Measurements from ENCODE around the gene CD86.

Gene CD86

DNA sequence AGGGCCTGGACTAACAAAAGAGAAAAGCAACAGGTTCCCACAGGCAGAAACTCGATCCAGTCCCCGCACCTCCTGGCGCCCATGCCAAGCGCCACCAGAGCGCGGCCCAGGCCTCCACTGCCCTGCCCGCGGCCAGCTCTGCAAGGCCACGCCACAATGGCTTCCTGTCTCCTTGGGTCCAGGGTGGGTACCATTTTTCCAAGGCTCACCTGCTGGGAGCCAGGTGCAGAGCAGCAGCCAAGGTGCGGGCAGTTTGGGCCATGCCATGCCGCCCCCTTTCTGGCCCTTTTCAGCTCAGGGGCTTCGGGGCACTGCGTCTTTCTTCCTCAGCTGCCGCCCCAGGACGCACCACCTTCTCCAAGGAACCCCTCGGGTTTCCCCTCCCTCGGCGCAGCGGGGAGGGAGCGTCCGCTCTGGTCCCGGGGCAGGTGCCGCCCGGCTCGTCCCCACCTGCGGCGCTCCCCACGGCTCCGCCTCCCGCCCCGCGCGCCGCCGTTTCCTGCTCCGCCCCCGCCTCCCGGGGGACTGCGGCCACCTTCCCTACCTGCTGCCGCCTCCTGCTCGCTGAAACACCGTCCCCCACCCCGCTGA, 33.3 kb upstream of the CD86 start, which contains the start of gene ILDR1:
ILDR1 (minus strand) TSS at position 437 of the 591 bp plus-strand sequence; CDS start at position 267, 170 bp downstream.
- Histone ChIP-seq H3K9me3 (ENCODE audit: control insufficient read depth, low read length) (no peaks in the 10 kb centered on the region), H3K79me2 (no peaks in the 10 kb centered on the region), H3K9ac (peak within 1 kb of the TSS; percentile 49), H3K27me3 (ENCODE audit: control insufficient read depth, insufficient read depth, low read length) (no peaks in the 10 kb centered on the region), H3K4me3 (ENCODE audit: low read depth, low read length) (peak within 1 kb of the TSS; percentile 74), H3K4me2 (ENCODE audit: low read length) (peak within 1 kb of the TSS; percentile 88), H3K36me3 (ENCODE audit: control insufficient read depth, insufficient read depth, low read length) (no peaks in the 10 kb centered on the region), H2AFZ (peak within 1 kb of the TSS; percentile 92), H3K4me1 (no peaks in the 10 kb centered on the region), H3K27ac (peak within 1 kb of the TSS; percentile 43)
- TF ChIP-seq, protein P1, sequence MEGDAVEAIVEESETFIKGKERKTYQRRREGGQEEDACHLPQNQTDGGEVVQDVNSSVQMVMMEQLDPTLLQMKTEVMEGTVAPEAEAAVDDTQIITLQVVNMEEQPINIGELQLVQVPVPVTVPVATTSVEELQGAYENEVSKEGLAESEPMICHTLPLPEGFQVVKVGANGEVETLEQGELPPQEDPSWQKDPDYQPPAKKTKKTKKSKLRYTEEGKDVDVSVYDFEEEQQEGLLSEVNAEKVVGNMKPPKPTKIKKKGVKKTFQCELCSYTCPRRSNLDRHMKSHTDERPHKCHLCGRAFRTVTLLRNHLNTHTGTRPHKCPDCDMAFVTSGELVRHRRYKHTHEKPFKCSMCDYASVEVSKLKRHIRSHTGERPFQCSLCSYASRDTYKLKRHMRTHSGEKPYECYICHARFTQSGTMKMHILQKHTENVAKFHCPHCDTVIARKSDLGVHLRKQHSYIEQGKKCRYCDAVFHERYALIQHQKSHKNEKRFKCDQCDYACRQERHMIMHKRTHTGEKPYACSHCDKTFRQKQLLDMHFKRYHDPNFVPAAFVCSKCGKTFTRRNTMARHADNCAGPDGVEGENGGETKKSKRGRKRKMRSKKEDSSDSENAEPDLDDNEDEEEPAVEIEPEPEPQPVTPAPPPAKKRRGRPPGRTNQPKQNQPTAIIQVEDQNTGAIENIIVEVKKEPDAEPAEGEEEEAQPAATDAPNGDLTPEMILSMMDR (IDR thresholded peaks at IDR 0.05): no peak

DNA sequence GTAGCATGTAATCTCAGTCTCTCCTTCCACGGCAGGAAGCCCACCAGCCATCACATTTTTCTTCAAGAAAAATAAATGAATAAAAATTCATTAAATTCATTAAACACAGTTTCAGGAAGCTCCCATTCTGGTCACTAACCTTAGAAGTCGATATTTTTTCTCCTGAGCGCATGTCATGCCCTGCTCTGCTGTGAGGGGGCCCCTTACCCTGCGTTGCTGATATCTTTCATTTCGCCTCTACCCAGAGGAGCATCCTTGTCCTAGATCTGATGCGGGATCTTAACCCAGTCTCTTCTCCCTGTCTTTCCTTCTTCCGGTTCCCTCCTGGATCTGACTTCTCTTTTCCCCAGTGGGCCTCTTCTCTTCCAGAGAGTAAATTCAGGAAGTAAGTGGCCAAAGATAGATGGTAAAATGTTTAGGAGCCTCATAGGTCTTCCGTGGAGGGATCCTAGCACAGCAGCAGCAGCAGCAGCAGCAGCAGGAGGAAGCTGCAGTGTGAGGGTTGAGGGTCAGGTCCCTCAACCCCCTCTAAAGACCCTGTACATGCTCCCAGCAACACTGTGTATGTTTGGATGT, 31.7 kb upstream of the CD86 start:
- H3K4me3 ChIP-seq (ENCODE audit: low read depth, low read length): no peak overlapping the region
- H3K27ac ChIP-seq: no peak overlapping the region
- no peaks in the 10 kb centered on the region for H3K79me2 ChIP-seq
- no peak overlapping the region for H3K9ac ChIP-seq
- no peak overlapping the region for H2AFZ ChIP-seq
- no peaks in the 10 kb centered on the region for H3K4me1 ChIP-seq
- H3K27me3 ChIP-seq (ENCODE audit: control insufficient read depth, insufficient read depth, low read length): no peaks in the 10 kb centered on the region
- H3K9me3 ChIP-seq (ENCODE audit: control insufficient read depth, low read length): no peaks in the 10 kb centered on the region
- H3K36me3 ChIP-seq (ENCODE audit: control insufficient read depth, insufficient read depth, low read length): no peaks in the 10 kb centered on the region
- TF ChIP-seq, protein P1 (IDR thresholded peaks at IDR 0.05): no peak
- H3K4me2 ChIP-seq (ENCODE audit: low read length): no peak overlapping the region

DNA sequence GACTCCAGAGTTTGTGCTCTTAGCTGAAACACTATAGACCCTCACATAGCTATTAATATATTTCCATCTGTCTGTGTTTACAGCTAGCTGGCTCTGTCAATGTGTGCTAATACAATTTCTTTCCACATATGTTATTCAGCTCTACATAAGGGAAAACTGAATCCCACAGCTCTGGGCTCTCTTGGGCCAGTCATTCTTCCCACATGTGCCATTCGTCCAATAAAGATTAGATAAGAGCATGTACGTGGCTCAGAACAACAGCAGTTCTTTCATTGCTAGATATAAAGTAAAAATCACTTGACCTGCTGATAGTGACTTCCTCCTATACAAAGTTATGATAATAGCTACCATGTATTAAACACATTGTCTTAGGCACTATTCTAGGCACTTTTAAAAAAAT, 30.4 kb upstream of the CD86 start:
- no peaks in the 10 kb centered on the region for H3K4me1 ChIP-seq
- no peaks in the 10 kb centered on the region for H3K9me3 ChIP-seq (ENCODE audit: control insufficient read depth, low read length)
- TF ChIP-seq, protein P1 (IDR thresholded peaks at IDR 0.05): no peak
- no peak overlapping the region for H3K9ac ChIP-seq
- no peak overlapping the region for H3K27ac ChIP-seq
- H3K27me3 ChIP-seq (ENCODE audit: control insufficient read depth, insufficient read depth, low read length): no peaks in the 10 kb centered on the region
- H3K36me3 ChIP-seq (ENCODE audit: control insufficient read depth, insufficient read depth, low read length): no peaks in the 10 kb centered on the region
- no peaks in the 10 kb centered on the region for H3K79me2 ChIP-seq
- no peak overlapping the region for H3K4me2 ChIP-seq (ENCODE audit: low read length)
- no peak overlapping the region for H2AFZ ChIP-seq
- no peak overlapping the region for H3K4me3 ChIP-seq (ENCODE audit: low read depth, low read length)

DNA sequence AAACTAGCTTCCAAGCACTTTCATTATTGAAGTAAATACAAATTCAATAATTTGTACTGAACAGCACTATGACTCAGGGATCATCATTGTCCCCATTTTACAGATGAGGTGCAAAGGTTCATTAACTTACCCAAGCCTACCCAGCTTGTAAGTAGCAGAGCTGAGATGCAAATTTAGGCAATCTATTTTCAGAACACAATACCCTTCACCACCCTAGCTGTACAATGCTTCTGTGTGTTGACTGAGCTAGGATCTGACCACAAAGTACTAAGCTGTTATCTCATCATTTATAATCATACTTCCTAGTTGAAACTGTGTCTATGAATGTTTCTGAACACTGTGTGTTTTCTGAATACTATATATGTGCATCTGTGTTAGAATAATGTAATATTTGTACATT, 29.9 kb upstream of the CD86 start:
- H3K36me3 ChIP-seq (ENCODE audit: control insufficient read depth, insufficient read depth, low read length): no peaks in the 10 kb centered on the region
- no peaks in the 10 kb centered on the region for H3K27me3 ChIP-seq (ENCODE audit: control insufficient read depth, insufficient read depth, low read length)
- H3K4me2 ChIP-seq (ENCODE audit: low read length): no peak overlapping the region
- no peak overlapping the region for H3K4me3 ChIP-seq (ENCODE audit: low read depth, low read length)
- no peaks in the 10 kb centered on the region for H3K79me2 ChIP-seq
- H3K9me3 ChIP-seq (ENCODE audit: control insufficient read depth, low read length): no peaks in the 10 kb centered on the region
- no peaks in the 10 kb centered on the region for H3K4me1 ChIP-seq
- H3K27ac ChIP-seq: no peak overlapping the region
- TF ChIP-seq, protein P1 (IDR thresholded peaks at IDR 0.05): no peak
- H2AFZ ChIP-seq: no peak overlapping the region
- H3K9ac ChIP-seq: no peak overlapping the region

Measured in parathyroid adenoma (tissue), 2 donors.